HG03103 (cell line): Measurements from ENCODE around the gene MKNK1.

Experiments used
- ATAC-seq: cut with Tn5 transposase; IDR thresholded peaks from one replicate; pipeline ENCODE4 v1.9.1; 2021; ENCODE audit warnings: low read depth; ENCODE audit not compliant: unreplicated experiment

The MKNK1 gene

GRCh38 chr1:46619656-46620258 lies 15.7 kb upstream of the MKNK1 start:
- no peak for ATAC-seq

GRCh38 chr1:46618754-46619415 lies 14.8 kb upstream of the MKNK1 start:
- ATAC-seq = no peak

GRCh38 chr1:46617833-46618232 lies 13.8 kb upstream of the MKNK1 start:
- ATAC-seq = no peak

GRCh38 chr1:46617108-46617800 lies 13.2 kb upstream of the MKNK1 start:
- no peak for ATAC-seq

GRCh38 chr1:46616277-46617107 lies 12.4 kb upstream of the MKNK1 start, which contains the start of gene MOB3C:
MOB3C (minus strand) TSS chr1:46616811; CDS start chr1:46613321, 3,490 bp downstream.
- ATAC-seq = peak; percentile 47

- ATAC-seq = no peak
These were observed 11.7 kb upstream of the MKNK1 start for GRCh38 chr1:46615735-46616134.

GRCh38 chr1:46615088-46615487 lies 11.0 kb upstream of the MKNK1 start:
- ATAC-seq = no peak

GRCh38 chr1:46614604-46614984 lies 10.5 kb upstream of the MKNK1 start:
- no peak for ATAC-seq

- ATAC-seq = peak; percentile 44
These were observed 9.9 kb upstream of the MKNK1 start for GRCh38 chr1:46613661-46614603.

- no peak for ATAC-seq
These were observed 9.0 kb upstream of the MKNK1 start for GRCh38 chr1:46612937-46613660.

- no peak for ATAC-seq
These were observed 7.7 kb upstream of the MKNK1 start for GRCh38 chr1:46611691-46612221.

GRCh38 chr1:46607345-46608130 lies 3.5 kb upstream of the MKNK1 start:
- no peak for ATAC-seq

- ATAC-seq = no peak
These were observed 2.3 kb upstream of the MKNK1 start for GRCh38 chr1:46606255-46606965.

GRCh38 chr1:46605232-46605631 lies 1.2 kb upstream of the MKNK1 start:
- no peak for ATAC-seq

- no peak for ATAC-seq
These were observed 599 bp downstream of the MKNK1 start for GRCh38 chr1:46603481-46603857.

- no peak for ATAC-seq
These were observed 2.6 kb downstream of the MKNK1 start for GRCh38 chr1:46601257-46602007.
